GM21447 (cell line): Measurements from ENCODE around the gene UBQLN4.

Experiments
- ATAC-seq: cut with Tn5 transposase; IDR thresholded peaks from one replicate; pipeline ENCODE4 v1.9.1; 2021; ENCODE audit not compliant: unreplicated experiment

Gene UBQLN4

DNA sequence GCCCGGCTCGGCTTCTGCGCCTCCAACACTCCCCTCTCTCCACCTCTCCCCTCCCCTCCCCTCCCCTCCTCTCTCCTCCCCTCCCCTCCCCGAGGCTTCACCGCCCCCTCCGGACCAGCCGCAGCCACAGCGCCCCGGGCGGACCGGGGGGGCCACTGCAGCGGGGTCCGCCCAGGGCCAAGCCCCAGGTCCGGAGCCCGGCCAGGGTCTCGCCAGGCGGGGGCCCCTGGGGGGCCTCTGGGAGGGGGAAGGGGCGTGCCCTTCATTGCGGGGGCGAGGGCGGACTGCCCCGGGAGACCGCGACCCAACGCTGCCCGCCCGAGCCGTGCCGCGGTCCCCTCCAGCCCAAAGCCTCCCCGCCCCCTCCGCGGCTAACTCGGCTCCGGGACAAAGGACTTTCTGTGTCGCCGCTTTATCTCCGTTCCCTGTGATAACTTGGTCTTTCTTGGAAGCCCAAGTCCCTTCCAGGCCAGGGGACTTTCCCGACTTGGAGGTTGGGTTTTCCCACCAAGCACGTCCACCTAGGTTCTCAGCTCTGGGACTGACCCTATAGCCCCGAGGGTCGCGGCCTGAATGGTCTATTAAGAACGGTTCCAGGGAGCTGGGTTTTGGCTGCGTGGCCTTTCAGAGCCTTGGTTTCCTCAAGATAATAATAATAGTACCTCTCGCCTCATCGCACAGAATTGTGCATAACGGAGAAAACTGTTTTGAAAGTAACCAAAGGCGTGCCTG is at the start of gene UBQLN4:
UBQLN4 (minus strand) TSS at position 31 of the 732 bp plus-strand sequence. CDS start 97 bp downstream, outside the sequence.
- ATAC-seq, result peak; percentile 31

GRCh38 chr1:156102633-156103511 is 49.3 kb upstream of the UBQLN4 start:
- ATAC-seq, result no peak

- no peak for ATAC-seq
Observed at GRCh38 chr1:156101880-156102279, 48.3 kb upstream of the UBQLN4 start.

- ATAC-seq, result no peak
Observed at GRCh38 chr1:156100205-156100995, 46.8 kb upstream of the UBQLN4 start.

GRCh38 chr1:156099282-156099681 is 45.7 kb upstream of the UBQLN4 start:
- no peak for ATAC-seq

- no peak for ATAC-seq
Observed at GRCh38 chr1:156098784-156099183, 45.2 kb upstream of the UBQLN4 start.

GRCh38 chr1:156097499-156098178 is 44.0 kb upstream of the UBQLN4 start:
- peak; percentile 4 for ATAC-seq

DNA sequence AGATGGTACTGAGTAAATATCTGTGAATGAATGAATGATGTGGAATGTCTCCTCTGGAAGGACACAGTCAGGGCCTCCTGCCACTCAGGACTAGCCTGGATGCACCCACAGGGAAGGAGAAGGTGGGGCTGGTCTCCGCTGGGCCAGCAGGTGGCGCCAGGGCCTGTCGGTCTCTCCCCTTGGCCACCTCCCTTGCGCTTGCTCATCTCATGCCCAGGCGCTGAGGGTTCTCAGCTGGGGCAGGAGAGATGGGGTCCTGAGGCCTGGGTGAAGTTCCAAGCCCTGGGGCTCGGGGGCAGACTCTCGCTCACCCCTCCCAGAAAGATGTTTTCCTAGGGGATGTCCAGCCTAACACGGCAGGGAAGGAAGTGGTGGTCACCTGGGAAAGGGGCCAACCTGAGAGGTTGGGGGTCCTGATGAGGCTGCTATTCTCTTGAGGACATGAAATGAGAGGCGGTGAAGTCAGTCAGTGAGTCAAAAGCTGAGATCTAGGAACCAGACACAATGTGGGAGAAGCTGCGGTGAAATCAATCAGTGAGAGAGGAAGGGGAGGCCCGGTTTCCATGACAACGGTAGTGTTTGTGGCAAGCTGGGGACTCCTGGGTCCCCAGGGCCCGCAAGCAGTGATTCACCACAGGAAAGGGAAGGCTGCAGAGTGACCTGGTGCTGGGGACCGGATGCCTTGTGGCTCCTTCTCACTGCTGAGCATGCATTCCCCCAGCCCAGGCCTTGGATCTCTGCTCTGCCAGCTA is 43.2 kb upstream of the UBQLN4 start:
- ATAC-seq, result peak; percentile 68

DNA sequence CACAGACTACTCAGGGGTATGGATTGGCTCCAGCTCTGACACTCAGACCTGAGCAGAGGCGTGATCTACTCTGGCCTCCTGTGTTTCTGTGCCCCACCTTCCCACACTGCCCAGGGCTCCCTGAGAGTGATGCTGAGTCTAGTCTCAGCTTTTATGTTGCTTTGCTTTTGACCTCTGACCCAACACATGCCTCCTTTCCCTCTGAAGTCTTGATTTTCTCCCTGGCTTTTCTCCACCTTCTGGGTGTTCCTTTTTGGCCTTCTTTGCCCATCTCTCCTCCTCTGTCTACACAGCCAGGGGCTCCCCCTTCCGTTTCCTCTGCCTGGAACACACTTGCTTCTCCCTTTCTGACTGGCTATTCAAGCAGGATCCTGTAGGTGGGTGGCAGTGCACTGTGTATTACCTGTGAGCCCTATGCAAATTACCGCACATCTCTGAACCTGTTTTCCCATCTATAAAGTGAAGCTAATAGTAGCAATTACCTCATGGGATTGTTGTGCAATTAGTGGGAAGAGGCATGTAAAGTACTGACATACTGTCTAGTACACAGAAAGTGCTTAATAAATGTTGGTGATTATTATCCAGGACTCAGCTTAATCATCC is 42.4 kb upstream of the UBQLN4 start:
- no peak for ATAC-seq

GRCh38 chr1:156091610-156092009 is 38.0 kb upstream of the UBQLN4 start:
- no peak for ATAC-seq

- no peak for ATAC-seq
Observed at GRCh38 chr1:156090840-156091188, 37.2 kb upstream of the UBQLN4 start.

GRCh38 chr1:156090138-156090839 is 36.7 kb upstream of the UBQLN4 start:
- ATAC-seq, result no peak

- ATAC-seq, result no peak
Observed at GRCh38 chr1:156089704-156090103, 36.1 kb upstream of the UBQLN4 start.

- ATAC-seq, result no peak
Observed at GRCh38 chr1:156086256-156086662, 32.7 kb upstream of the UBQLN4 start.

DNA sequence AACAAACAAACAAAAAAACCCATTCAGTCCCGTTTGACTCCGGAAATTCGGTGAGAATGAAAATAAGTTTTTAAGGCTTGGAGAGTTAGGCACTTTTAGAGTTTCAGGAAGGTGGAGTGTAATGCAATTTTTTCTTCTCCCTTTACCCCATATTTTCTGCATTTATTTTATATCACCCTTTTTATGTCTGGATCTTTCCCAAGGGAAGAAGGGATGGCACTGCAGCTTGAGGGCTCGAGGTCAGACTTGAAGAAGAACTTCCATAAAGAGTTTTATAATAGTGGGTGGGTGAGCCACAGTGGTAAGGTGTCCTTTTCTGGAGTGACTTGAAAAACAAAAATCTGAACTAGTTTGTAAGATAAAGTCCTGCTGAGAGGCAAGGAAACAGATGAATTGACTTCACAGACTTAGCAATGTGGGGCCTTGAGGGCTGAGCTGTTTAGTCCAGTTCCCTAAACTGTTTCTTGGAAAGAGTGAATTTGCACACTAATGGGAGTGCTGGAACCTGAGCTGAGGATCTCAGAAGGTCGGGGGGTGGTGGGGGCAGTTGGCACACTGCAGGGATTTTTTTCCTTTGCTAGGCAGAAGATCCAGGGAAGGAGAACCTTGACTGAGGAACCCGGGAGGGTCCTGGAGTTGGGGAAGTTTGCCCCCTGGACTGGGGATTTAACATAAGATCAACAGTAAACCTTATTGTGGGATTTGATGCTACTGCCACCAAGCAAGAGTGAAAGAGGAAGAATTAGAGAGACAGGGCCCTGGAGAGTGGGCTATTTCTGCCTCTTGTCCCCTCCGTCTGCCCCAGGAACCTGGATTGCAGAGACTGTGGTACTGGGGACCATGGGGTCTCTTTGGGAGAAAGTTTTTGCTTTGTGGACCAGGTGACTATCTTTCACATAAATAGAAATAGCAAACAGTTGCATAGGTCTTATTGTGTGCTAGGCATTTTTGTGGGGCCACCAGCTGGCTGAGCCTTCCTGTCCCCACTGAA is 30.5 kb upstream of the UBQLN4 start:
- no peak for ATAC-seq

DNA sequence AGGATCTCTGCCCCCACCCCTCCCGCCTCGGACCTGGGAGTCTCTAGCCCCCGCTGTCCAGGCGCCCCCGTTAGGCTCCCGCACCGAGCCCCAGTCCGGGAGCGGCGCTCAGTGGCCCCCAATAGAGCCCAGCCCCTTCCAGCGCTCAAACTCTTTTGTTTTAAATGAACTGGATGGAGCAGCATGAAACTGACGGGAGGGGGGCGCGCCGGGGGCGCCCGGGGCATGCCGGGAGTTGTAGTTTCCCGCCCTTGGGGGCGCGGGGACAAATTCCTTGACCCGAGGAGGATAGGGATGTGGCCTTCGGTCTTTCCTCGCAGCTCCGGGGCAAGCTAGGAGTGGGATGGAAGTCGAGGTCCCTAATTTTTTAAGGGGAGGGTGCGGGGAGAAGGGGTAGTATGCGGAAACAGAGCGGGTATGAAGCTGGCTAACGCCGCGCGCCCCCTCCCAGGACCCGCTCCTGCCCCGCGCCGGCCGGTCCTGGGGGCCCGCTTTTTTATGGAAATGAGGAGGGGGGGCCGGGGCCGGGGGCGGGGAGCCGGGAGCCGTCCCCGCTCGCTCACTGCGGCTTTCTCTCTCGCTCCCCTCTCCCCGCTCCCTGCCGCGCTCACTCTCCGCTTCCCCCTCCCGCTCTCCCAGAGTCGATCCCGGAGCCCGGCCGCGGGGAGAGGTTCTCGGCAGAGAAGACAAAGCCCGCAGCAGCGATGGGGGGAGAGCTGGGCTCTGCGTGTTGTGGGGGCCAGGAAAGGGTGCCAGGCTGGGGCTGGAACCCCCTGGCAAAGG is 28.9 kb upstream of the UBQLN4 start, which contains the start of gene MEX3A:
MEX3A (minus strand) TSS at position 157 of the 783 bp plus-strand sequence. CDS start 467 bp downstream, outside the sequence.
- no peak for ATAC-seq

- no peak for ATAC-seq
Observed at GRCh38 chr1:156081917-156082308, 28.3 kb upstream of the UBQLN4 start.
